Activated T-cell treated with anti-CD3 and anti-CD28 coated beads, Interleukin-2, amount 50 U/mL, for 48 hours (primary cell): ENCODE results near the gene COX4I2.
A peak's percentile ranks its signal among the peaks of the same experiment; 100 is the strongest.
"Not testable (repeated sequence)": the region's sequence is repeated elsewhere in the genome, so short reads cannot be mapped to it uniquely, and the experiment has no call there.

Experiments used
- DNase-seq, 2 experiments: peaks; one replicate each; pipeline ENCODE4 v3.0.0-alpha.2; 2020

COX4I2 gene

DNA sequence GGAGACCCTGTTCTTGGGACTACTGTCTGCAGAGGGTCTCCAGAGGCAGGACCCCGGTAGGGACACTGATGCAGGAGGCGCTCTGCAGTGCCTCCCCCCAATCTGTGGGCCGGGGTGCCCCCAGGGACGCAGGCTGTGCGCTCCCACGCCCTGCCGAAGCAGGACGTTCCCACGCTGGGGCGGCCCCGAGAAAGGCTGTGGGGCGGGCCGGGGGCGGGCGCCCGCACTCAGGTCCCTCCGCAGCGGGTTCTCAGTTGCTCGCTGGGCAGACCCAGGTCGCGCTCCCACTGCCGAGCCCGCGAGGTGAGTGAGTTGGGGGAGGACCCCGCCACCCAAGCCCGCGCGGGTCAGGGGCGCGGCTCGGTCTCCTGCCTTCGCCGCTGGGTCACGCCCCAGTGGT, at the start of gene COX4I2:
Gene COX4I2, plus strand, starts transcription at position 253 of the 400 bp plus-strand sequence. CDS start 1,106 bp downstream, outside the sequence.
- DNase-seq, result no peak

- DNase-seq, result no peak
Measured at GRCh38 chr20:31590717-31591225, 46.9 kb upstream of the COX4I2 start.

DNA sequence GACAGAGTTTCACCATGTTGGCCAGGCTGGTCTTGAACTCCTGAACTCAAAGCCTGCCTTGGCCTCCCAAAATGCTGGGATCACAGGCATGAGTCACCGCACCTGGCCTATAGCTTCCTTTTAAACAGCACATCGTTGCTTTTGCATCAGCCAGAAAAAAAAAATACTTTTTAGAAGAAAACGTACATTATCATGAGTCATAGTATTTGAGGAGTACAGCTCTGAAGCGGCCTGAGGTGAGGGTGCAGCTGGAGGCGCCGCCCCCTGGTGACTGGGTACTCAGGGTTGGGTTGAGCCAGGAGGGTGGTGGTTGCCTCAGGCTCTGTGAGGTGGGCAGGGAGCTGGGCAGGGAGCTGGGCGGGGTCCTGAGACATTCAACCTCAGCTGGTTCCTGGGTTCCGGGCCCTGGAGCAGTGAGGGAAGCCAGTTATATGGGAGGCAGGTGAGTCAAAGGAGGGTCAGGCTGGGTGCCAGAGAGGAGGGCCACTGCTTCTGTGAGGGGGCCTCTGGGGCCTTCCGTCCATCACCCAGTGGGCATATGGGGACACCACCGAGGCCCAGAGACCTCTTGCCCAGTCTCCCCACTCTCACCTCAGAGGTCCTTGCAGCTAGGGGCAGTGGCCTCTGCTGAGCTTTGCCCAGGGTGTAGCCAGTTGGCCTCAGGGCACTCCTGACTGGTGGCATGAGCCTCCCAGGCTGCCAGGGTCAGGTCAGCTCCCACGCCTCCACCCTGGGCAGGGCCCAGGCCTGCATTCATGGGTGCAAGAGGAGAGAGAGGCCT, 44.3 kb upstream of the COX4I2 start:
- peak in 1 of 2 experiments; percentile 62 for DNase-seq

- no peak for DNase-seq
Measured at GRCh38 chr20:31594002-31594557, 43.6 kb upstream of the COX4I2 start.

GRCh38 chr20:31594558-31595379, 42.9 kb upstream of the COX4I2 start:
- no peak for DNase-seq

- no peak for DNase-seq
Measured at GRCh38 chr20:31595380-31595653, 42.4 kb upstream of the COX4I2 start.

- no peak for DNase-seq
Measured at GRCh38 chr20:31595654-31596411, 41.9 kb upstream of the COX4I2 start.

DNA sequence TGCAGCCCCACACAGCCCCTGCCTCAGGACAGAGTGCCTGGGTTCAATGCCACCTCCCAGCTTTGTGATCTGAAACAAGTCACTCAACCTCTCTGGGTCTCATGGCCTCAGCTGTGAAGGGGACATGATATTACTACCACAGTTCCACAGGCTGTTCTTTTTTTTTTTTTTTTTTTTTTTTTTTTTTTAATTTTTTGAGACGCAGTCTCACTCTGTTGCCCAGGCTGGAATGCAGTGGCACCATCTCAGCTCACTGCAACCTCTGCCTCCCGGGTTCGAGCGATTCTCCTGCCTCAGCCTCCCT, 41.3 kb upstream of the COX4I2 start:
- DNase-seq, result not testable (repeated sequence)

DNA sequence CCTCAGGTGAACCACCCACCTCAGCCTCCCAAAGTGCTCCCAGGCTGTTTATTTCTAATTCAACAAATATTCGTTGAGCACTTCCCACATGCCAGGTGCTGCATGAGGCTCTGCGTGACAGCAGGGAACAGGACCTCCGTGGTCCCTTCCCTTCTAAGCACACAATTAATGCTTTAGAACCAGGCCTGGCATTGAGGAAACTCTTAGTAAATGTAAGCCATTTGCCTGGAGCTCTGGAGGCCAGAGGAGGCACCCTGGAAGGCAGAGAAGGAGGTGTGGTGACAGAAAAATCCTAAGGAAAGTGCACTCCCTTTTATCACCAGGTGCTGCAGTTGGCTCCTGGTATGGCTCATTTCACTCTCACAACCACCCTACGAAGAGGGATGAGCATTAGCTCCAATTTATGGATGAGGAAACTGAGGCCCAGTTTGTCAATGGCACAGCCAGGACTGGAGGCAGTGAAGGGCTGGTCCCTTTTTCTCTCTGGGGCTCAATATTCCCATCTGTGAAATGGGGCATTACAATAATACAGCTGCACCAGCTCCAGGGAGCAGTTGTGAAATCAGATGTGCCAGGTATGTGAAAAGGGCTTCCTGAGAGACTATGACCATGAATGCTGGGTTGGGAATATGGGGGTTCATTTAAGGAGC, 40.8 kb upstream of the COX4I2 start:
- DNase-seq, result no peak

- DNase-seq, result no peak
Measured at GRCh38 chr20:31597481-31597855, 40.2 kb upstream of the COX4I2 start.

- DNase-seq, result no peak
Measured at GRCh38 chr20:31602431-31602778, 35.3 kb upstream of the COX4I2 start.

- peak; percentile 56 to 71 for DNase-seq
Measured at GRCh38 chr20:31602779-31603441, 34.8 kb upstream of the COX4I2 start.

DNA sequence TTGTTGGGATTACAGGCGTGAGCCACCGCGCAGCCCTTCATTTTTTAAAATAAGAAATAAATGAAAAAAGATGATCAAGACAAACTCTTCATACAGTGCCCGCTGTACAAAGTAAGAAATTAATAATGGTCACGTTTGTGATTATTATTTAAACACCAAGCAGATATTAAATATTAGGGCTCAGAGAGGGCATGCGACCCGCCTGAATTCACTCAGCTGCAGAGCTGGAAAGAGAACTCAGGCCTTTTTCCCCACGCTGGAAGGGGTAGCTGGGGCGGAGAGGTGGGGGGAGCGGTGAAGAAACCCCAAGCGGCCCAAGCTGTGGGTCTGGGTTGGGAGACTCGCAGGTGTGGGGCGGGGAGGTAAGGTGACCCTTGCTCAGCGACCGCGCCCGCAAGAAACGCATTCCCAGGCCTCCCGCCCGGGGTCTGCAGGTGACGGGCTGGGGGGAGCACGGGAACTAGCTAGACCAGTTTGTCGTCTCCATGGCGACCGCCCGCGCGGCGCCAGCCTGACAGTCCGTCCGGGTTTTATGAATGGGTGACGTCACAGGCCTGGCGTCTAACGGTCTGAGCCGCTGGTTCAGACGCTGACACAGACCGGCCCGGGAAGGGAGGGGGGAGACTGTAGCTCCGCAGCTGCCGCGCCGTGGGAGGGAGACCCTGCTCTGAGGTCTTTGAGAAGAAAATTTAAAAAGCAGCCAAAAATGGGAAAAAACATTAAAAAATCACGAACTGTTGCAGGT, 33.7 kb upstream of the COX4I2 start:
- peak; percentile 81 to 83 for DNase-seq

GRCh38 chr20:31604567-31605030, 33.1 kb upstream of the COX4I2 start:
- no peak for DNase-seq

- DNase-seq, result peak; percentile 93
Measured at GRCh38 chr20:31605031-31605901, 32.4 kb upstream of the COX4I2 start, which contains the start of gene ID1. ID1 (plus strand) TSS chr20:31605289; CDS start chr20:31605388, 99 bp downstream.

DNA sequence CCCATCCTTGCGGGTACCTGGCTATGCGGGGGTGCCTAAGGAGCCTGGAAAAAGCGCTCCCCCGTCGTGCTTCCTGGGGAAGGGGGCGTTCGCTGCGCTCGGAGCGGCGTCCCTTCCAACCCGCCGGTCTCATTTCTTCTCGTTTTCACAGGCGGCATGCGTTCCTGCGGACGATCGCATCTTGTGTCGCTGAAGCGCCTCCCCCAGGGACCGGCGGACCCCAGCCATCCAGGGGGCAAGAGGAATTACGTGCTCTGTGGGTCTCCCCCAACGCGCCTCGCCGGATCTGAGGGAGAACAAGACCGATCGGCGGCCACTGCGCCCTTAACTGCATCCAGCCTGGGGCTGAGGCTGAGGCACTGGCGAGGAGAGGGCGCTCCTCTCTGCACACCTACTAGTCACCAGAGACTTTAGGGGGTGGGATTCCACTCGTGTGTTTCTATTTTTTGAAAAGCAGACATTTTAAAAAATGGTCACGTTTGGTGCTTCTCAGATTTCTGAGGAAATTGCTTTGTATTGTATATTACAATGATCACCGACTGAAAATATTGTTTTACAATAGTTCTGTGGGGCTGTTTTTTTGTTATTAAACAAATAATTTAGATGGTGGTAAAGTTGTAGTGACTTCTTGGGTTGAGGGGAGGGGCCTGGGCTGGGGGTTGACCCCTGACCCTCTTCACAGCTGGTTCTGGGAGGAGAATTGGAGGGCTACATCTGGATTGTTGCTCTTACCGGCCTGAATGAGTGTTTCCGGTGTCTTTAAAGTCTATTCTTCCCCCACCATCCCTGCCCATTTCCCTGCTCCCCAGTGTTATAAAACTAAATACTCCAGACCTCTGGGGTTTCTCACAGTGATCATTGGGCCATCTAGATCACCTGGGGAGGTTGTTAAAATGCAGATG, 31.6 kb upstream of the COX4I2 start:
- DNase-seq, result peak in 1 of 2 experiments; percentile 45

DNA sequence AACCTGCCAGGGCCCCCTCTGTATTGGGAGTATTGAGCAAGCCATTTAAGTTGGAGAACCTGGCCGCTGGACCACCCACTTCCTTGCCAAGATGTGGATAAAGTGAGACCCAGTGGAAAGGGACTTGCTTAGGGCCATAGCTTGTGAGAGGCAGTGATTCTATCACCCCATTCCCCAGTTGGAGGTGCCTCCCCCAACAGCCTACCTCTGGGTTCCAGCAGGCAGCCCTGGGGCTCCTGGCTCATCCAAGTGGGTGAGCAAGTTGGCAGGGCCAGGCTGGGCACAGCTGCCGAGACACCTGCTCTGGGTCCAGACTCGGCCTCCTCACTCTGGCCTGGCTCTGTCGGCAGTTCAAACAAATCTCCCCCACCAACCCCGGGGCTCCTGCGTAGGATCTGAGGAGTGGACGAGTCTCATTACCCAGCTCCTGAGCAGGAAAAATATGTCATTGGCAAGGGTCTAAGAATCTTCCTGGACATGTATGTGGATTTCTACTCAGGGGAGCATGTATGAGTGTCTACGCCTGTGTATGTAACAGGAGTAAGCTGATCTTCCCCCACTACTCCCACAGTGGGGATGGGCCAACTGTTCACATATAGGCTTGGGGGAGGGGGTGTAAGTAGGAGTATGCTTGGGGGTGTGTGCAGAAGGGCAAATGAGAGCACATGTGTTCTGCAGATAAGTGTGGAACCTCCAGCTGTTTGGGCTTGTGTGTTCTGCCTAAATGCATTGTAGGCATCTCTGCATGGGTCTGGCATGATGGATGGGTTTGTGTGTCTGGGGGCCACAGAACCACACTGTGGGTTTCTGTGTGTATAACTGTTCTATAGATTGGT, 30.7 kb upstream of the COX4I2 start:
- DNase-seq, result no peak

- DNase-seq, result no peak
Measured at GRCh38 chr20:31607640-31608250, 30.0 kb upstream of the COX4I2 start.
